ENCODE data around the gene STK38L. TPM values are rescaled to one million over a fixed set of nuclear protein-coding genes. Genes with fewer than 3 reads are reported as not detected.

The STK38L gene
- total RNA-seq, 1 experiment from 2014 or later, result 25.2 TPM

DNA sequence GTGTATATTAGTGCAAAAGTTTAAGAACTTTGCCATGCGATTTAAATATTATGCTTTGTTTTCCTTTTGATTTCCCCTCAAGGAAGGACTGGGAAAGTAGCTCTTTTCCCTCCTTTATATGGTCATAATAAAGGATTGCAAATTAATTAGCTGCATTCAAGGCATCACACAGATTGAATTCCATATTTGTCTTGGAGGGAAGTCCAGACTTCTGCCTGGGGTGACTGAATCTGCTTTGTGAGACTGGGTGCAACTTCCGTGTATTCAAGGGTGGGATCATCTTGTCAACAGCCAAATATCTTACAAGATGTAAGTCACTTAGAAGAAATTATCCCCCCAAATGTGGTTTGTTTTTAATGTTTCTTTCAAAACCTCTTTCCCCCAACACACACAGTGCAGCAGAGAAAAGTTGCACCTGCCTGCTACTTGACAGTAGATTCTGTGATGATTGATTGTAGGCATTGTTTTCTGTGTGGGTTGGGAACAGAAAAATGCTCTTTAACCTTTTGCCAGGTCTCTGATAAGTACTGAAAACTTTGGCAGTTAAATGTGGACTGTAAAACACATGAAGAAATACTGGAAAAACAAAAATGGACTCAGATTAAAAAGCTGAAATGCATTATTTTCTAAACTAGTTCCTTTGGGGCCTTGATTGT is 28.4 kb downstream of the STK38L start:
- in situ Hi-C loops (cut with HindIII; ENCODE audit: low pct_unique_long_range_greater_than_20kb, low sequenced_read_pairs) (no loop called here), intact Hi-C loops (cut with micrococcal nuclease; ENCODE audit: unreplicated experiment) (no loop called here)
- Histone ChIP-seq H3K4me1 (ENCODE audit: control insufficient read depth, insufficient read depth, low read length) (peaks cover 3% of the 10 kb centered on the region; the same call in 1 of the 2 replicates), H3K4me3 (ENCODE audit: low read depth in 2 of 2, low read length in 2 of 2) (no peak overlapping the region), H3K27ac (ENCODE audit: low read length) (no peak overlapping the region), H3K9me3 (ENCODE audit: control insufficient read depth, insufficient read depth, low read depth, low read length) (no peaks in the 10 kb centered on the region), H3K36me3 (ENCODE audit: control insufficient read depth, insufficient read depth, low read length) (no peaks in the 10 kb centered on the region), H3K27me3 (ENCODE audit: control insufficient read depth, insufficient read depth, low read length) (no peaks in the 10 kb centered on the region)
- TF ChIP-seq POLR2AphosphoS5 (IDR thresholded peaks at IDR 0.05; ENCODE audit: low read depth, low read length), result no peak
- no peak for TF ChIP-seq TCF7L2 (IDR thresholded peaks at IDR 0.05; ENCODE audit: low read depth, low read length)
- TF ChIP-seq CTCF (IDR thresholded peaks at IDR 0.05), result no peak
- TF ChIP-seq, protein P1, sequence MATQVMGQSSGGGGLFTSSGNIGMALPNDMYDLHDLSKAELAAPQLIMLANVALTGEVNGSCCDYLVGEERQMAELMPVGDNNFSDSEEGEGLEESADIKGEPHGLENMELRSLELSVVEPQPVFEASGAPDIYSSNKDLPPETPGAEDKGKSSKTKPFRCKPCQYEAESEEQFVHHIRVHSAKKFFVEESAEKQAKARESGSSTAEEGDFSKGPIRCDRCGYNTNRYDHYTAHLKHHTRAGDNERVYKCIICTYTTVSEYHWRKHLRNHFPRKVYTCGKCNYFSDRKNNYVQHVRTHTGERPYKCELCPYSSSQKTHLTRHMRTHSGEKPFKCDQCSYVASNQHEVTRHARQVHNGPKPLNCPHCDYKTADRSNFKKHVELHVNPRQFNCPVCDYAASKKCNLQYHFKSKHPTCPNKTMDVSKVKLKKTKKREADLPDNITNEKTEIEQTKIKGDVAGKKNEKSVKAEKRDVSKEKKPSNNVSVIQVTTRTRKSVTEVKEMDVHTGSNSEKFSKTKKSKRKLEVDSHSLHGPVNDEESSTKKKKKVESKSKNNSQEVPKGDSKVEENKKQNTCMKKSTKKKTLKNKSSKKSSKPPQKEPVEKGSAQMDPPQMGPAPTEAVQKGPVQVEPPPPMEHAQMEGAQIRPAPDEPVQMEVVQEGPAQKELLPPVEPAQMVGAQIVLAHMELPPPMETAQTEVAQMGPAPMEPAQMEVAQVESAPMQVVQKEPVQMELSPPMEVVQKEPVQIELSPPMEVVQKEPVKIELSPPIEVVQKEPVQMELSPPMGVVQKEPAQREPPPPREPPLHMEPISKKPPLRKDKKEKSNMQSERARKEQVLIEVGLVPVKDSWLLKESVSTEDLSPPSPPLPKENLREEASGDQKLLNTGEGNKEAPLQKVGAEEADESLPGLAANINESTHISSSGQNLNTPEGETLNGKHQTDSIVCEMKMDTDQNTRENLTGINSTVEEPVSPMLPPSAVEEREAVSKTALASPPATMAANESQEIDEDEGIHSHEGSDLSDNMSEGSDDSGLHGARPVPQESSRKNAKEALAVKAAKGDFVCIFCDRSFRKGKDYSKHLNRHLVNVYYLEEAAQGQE (IDR thresholded peaks at IDR 0.05; ENCODE audit: insufficient read depth in 1 of 2, low read depth in 2 of 2, low read length in 1 of 2), result no peak
- TF ChIP-seq SIN3A (IDR thresholded peaks at IDR 0.05; ENCODE audit: borderline replicate concordance, insufficient read depth, low read depth, low read length), result no peak
- BruUV-seq (replicated peaks), result no TSS peak
- CTCF ChIA-PET, result no interaction called here
- POLR2A ChIA-PET, result no interaction called here
- DNase-seq (ENCODE audit: low read depth, low spot score), result no peak
- ATAC-seq, result no peak

GRCh38 chr12:27273114-27273513 is 29.0 kb downstream of the STK38L start:
- TF ChIP-seq, protein P1 (IDR thresholded peaks at IDR 0.05; ENCODE audit: insufficient read depth in 1 of 2, low read depth in 2 of 2, low read length in 1 of 2), result no peak
- TF ChIP-seq SIN3A (IDR thresholded peaks at IDR 0.05; ENCODE audit: borderline replicate concordance, insufficient read depth, low read depth, low read length) (no peak), CTCF (IDR thresholded peaks at IDR 0.05) (no peak), POLR2AphosphoS5 (IDR thresholded peaks at IDR 0.05; ENCODE audit: low read depth, low read length) (no peak), TCF7L2 (IDR thresholded peaks at IDR 0.05; ENCODE audit: low read depth, low read length) (no peak)
- POLR2A ChIA-PET, result no interaction called here
- H3K36me3 ChIP-seq (ENCODE audit: control insufficient read depth, insufficient read depth, low read length), result no peaks in the 10 kb centered on the region
- peaks cover 7% of the 10 kb centered on the region; the same call in 1 of the 2 replicates for H3K4me1 ChIP-seq (ENCODE audit: control insufficient read depth, insufficient read depth, low read length)
- ATAC-seq (no peak), DNase-seq (ENCODE audit: low read depth, low spot score) (no peak)
- in situ Hi-C loops (cut with HindIII; ENCODE audit: low pct_unique_long_range_greater_than_20kb, low sequenced_read_pairs), result no loop called here
- no peaks in the 10 kb centered on the region for H3K27me3 ChIP-seq (ENCODE audit: control insufficient read depth, insufficient read depth, low read length)
- H3K27ac ChIP-seq (ENCODE audit: low read length), result no peak overlapping the region
- no peak overlapping the region for H3K4me3 ChIP-seq (ENCODE audit: low read depth in 2 of 2, low read length in 2 of 2)
- H3K9me3 ChIP-seq (ENCODE audit: control insufficient read depth, insufficient read depth, low read depth, low read length), result no peaks in the 10 kb centered on the region
- CTCF ChIA-PET, result no interaction called here
- intact Hi-C loops (cut with micrococcal nuclease; ENCODE audit: unreplicated experiment), result no loop called here
- no TSS peak for BruUV-seq (replicated peaks)
